ENCODE results near the gene SPATA33. TPM values are rescaled to one million over a fixed set of nuclear protein-coding genes. Genes with fewer than 3 reads are reported as not detected.

SPATA33 gene
- total RNA-seq, 4 donors from 2014 or later = 1.2 to 2.7 (median 2.1) TPM

DNA sequence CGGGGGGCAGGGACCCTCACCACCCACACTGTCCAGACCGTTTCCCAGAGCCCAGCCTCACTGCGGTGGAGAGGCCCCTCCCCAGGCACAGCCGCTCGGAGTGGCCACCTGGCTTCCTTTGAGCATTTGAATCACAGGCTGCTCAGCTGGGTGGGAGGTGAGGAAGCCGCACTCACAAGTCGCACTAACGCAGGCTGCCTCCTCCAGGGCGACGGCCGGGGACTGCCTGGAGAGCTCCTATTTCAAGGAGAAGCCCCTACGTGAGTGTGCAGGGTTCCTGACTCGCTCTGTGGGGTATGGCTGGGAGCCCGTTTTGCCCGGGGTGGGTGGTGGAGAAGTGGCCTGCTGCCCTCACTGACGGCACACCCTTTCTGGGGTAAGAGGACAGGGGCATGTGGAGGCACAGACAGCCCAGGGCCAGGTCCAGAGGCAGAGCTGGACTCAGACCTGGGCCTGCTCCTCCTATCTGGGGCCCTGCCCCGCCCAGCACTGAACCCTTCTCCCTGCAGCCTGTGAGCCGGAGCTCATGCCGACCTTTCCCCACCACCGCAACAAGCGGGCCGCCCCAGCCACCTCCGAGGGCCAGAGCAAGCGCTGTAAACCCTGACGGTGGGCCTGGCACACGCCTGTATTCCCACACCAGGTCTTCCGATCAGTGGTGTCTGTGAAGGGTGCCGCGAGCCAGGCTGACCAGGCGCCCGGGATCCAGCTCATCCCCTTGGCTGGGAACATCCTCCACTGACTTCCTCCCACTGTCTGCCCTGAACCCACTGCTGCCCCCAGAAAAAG is 37.6 kb downstream of the SPATA33 start:
- peak in 1 of 2 donors; percentile 6 for DNase-seq
- TF ChIP-seq POLR2A (IDR thresholded peaks at IDR 0.05) = no peak
- TF ChIP-seq, protein P1, sequence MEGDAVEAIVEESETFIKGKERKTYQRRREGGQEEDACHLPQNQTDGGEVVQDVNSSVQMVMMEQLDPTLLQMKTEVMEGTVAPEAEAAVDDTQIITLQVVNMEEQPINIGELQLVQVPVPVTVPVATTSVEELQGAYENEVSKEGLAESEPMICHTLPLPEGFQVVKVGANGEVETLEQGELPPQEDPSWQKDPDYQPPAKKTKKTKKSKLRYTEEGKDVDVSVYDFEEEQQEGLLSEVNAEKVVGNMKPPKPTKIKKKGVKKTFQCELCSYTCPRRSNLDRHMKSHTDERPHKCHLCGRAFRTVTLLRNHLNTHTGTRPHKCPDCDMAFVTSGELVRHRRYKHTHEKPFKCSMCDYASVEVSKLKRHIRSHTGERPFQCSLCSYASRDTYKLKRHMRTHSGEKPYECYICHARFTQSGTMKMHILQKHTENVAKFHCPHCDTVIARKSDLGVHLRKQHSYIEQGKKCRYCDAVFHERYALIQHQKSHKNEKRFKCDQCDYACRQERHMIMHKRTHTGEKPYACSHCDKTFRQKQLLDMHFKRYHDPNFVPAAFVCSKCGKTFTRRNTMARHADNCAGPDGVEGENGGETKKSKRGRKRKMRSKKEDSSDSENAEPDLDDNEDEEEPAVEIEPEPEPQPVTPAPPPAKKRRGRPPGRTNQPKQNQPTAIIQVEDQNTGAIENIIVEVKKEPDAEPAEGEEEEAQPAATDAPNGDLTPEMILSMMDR (IDR thresholded peaks at IDR 0.05 in 4 of 5, conservative IDR thresholded peaks at IDR 0.05 in 1 of 5) = no peak
- no peaks in the 10 kb centered on the region for H3K27me3 ChIP-seq
- peaks cover 0 to 55% of the 10 kb centered on the region in 2 donors for H3K36me3 ChIP-seq
- peaks cover 7% of the 10 kb centered on the region in 2 donors for H3K4me1 ChIP-seq
- no peak for ATAC-seq
- no peak overlapping the region for H3K27ac ChIP-seq
- in situ Hi-C loops (cut with MboI; ENCODE audit: low sequenced_read_pairs in 4 of 4) = no loop called here
- intact Hi-C loops (cut with DNase I; ENCODE audit: low total_unique reads) = no loop called here
- no peaks in the 10 kb centered on the region for H3K9me3 ChIP-seq
- H3K4me3 ChIP-seq = no peak overlapping the region

DNA sequence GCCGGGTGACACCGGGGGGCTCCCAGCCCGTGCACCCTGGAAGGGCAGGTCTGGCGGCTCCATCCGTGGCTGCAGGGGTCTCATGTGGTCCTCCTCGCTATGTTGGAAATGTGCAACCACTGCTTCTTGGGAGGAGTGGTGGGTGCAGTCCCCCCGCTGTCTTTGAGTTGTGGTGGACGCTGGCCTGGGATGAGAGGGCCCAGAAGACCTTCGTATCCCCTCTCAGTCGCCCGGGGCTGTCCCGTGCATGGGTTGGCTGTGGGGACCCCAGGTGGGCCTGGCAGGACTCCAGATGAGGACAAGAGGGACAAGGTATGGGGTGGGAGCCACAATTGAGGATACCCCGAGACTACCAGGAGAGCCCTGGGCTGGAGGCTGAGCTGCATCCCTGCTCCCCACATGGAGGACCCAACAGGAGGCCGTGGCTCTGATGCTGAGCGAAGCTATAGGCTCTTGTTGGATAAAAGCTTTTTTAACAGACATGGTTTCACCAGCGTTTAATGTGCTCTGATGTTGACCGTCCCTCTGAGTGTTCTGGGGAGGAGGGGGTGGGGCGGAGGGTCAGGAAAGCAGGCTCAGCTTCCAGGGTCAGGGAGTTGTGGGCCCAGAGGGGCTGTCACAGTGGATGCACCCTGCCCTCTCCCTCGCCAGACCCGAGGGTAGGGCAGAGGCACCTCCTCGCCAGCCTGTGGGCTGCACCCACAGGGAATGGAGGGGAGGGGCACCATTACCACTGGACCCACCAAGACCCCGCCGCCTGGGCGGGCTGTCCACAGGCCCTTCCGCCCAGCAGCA is 38.4 kb downstream of the SPATA33 start:
- Histone ChIP-seq H3K9me3 (no peaks in the 10 kb centered on the region), H3K36me3 (peaks cover 0 to 47% of the 10 kb centered on the region in 2 donors), H3K4me3 (no peak overlapping the region), H3K4me1 (peaks cover 15% of the 10 kb centered on the region in 2 donors), H3K27me3 (peaks cover 0 to 5% (median 0%) of the 10 kb centered on the region in 3 donors), H3K27ac (no peak overlapping the region)
- intact Hi-C loops (cut with DNase I; ENCODE audit: low total_unique reads) (no loop called here), in situ Hi-C loops (cut with MboI; ENCODE audit: low sequenced_read_pairs in 4 of 4) (no loop called here)
- peak in 1 of 2 donors; percentile 20 for DNase-seq
- ATAC-seq = no peak
- no peak for TF ChIP-seq POLR2A (IDR thresholded peaks at IDR 0.05)
- TF ChIP-seq, protein P1 (IDR thresholded peaks at IDR 0.05 in 4 of 5, conservative IDR thresholded peaks at IDR 0.05 in 1 of 5) = no peak

DNA sequence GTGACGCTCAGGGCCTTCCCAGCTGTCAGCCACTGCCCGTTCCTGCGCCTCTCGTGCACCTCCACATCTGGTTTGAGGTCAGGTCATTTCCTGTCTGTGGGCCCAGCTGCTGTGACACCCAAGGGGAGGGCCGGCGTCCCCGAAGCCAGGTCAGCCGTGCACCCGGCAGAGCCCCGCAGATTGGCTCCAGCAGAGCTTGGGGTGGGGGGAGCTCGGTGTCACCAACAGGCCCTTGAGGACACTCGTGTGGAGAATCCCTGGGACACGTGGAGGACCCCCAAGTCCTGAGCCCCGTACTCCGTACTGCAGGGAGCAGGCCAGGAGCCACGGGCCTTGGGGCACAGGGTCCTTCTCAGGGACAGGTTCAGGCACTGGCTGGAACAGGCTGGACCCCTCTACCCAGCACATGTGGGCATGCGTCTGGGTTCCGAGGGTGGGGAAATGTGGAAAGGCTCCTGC is 39.1 kb downstream of the SPATA33 start:
- Histone ChIP-seq H3K27ac (no peak overlapping the region), H3K36me3 (peaks cover 0 to 40% of the 10 kb centered on the region in 2 donors), H3K27me3 (peaks cover 0 to 5% (median 0%) of the 10 kb centered on the region in 3 donors), H3K4me1 (peaks cover 15 to 17% of the 10 kb centered on the region in 2 donors), H3K9me3 (no peaks in the 10 kb centered on the region), H3K4me3 (no peak overlapping the region)
- ATAC-seq = no peak
- intact Hi-C loops (cut with DNase I; ENCODE audit: low total_unique reads) = no loop called here
- TF ChIP-seq, protein P1 (IDR thresholded peaks at IDR 0.05 in 4 of 5, conservative IDR thresholded peaks at IDR 0.05 in 1 of 5) = no peak
- TF ChIP-seq POLR2A (IDR thresholded peaks at IDR 0.05) = no peak
- in situ Hi-C loops (cut with MboI; ENCODE audit: low sequenced_read_pairs in 4 of 4) = no loop called here
- DNase-seq = peak in 1 of 2 donors; percentile 8

DNA sequence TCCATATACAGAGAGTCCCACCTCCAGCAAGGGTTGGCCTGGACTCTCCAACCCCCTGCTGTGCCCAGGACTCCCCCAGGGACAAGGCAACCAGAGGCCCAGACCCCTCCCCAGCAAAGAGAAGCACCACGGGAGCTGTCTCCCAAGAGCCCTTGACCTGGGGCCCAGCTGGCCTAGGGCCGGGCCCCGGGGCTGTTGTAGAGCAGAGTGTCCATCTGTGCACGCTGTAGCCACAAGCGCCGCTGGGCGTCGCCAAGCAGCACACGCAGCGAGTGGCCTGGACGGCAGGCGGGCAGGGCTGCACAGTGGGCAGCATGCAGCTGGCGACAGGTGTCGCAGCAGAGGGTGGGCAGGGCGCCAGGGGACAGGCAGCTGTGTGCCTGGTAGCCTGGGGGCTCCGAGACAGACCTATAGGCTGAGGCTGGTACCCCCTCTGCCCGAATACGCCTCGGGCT is 39.6 kb downstream of the SPATA33 start:
- Histone ChIP-seq H3K9me3 (no peaks in the 10 kb centered on the region), H3K27ac (no peak overlapping the region), H3K27me3 (peaks cover 0 to 5% (median 0%) of the 10 kb centered on the region in 3 donors), H3K4me1 (peaks cover 15 to 17% of the 10 kb centered on the region in 2 donors), H3K4me3 (no peak overlapping the region), H3K36me3 (peaks cover 0 to 35% of the 10 kb centered on the region in 2 donors)
- DNase-seq (peak in 1 of 2 donors; percentile 52), ATAC-seq (no peak)
- TF ChIP-seq, protein P1 (IDR thresholded peaks at IDR 0.05 in 4 of 5, conservative IDR thresholded peaks at IDR 0.05 in 1 of 5) = peak in 1 of 5 experiments; percentile 18
- TF ChIP-seq POLR2A (IDR thresholded peaks at IDR 0.05) = no peak
- intact Hi-C loops (cut with DNase I; ENCODE audit: low total_unique reads) = no loop called here
- in situ Hi-C loops (cut with MboI; ENCODE audit: low sequenced_read_pairs in 4 of 4) = no loop called here
